Measurements from ENCODE around the gene LUC7L.
A peak's percentile ranks its signal among the peaks of the same experiment; 100 is the strongest.
"Not testable (repeated sequence)": the region's sequence is repeated elsewhere in the genome, so short reads cannot be mapped to it uniquely, and the experiment has no call there.

Gene LUC7L

GRCh38 chr16:229731-230281 is 557 bp upstream of the LUC7L start:
- no peak for DNase-seq (ENCODE audit: low read depth)
- peak overlapping the region; percentile 67; the same call in 1 of the 2 replicates for H3K4me3 ChIP-seq (ENCODE audit: low read depth, low read length)
- TF ChIP-seq, protein P1, sequence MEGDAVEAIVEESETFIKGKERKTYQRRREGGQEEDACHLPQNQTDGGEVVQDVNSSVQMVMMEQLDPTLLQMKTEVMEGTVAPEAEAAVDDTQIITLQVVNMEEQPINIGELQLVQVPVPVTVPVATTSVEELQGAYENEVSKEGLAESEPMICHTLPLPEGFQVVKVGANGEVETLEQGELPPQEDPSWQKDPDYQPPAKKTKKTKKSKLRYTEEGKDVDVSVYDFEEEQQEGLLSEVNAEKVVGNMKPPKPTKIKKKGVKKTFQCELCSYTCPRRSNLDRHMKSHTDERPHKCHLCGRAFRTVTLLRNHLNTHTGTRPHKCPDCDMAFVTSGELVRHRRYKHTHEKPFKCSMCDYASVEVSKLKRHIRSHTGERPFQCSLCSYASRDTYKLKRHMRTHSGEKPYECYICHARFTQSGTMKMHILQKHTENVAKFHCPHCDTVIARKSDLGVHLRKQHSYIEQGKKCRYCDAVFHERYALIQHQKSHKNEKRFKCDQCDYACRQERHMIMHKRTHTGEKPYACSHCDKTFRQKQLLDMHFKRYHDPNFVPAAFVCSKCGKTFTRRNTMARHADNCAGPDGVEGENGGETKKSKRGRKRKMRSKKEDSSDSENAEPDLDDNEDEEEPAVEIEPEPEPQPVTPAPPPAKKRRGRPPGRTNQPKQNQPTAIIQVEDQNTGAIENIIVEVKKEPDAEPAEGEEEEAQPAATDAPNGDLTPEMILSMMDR (IDR thresholded peaks at IDR 0.05; ENCODE audit: low read depth, low read length, missing control alignments), result no peak

GRCh38 chr16:228151-228851 is 948 bp downstream of the LUC7L start:
- TF ChIP-seq, protein P1 (IDR thresholded peaks at IDR 0.05; ENCODE audit: low read depth, low read length, missing control alignments), result no peak
- no peak for DNase-seq (ENCODE audit: low read depth)
- H3K4me3 ChIP-seq (ENCODE audit: low read depth, low read length), result peak overlapping the region; percentile 67

GRCh38 chr16:220021-220420 is 9.2 kb downstream of the LUC7L start:
- DNase-seq (ENCODE audit: low read depth), result no peak
- TF ChIP-seq, protein P1 (IDR thresholded peaks at IDR 0.05; ENCODE audit: low read depth, low read length, missing control alignments), result no peak
- no peak overlapping the region for H3K4me3 ChIP-seq (ENCODE audit: low read depth, low read length)

- DNase-seq (ENCODE audit: low read depth), result no peak
- TF ChIP-seq, protein P1 (IDR thresholded peaks at IDR 0.05; ENCODE audit: low read depth, low read length, missing control alignments), result no peak
- no peak overlapping the region for H3K4me3 ChIP-seq (ENCODE audit: low read depth, low read length)
Observed at GRCh38 chr16:212999-213398, 16.2 kb downstream of the LUC7L start.

GRCh38 chr16:211631-212180 is 17.5 kb downstream of the LUC7L start:
- not testable (repeated sequence) for H3K4me3 ChIP-seq (ENCODE audit: low read depth, low read length); DNase-seq (ENCODE audit: low read depth)

- H3K4me3 ChIP-seq (ENCODE audit: low read depth, low read length); DNase-seq (ENCODE audit: low read depth): not testable (repeated sequence)
Observed at GRCh38 chr16:209359-209758, 19.9 kb downstream of the LUC7L start.

GRCh38 chr16:204046-204445 is 25.2 kb downstream of the LUC7L start:
- not testable (repeated sequence) for H3K4me3 ChIP-seq (ENCODE audit: low read depth, low read length); DNase-seq (ENCODE audit: low read depth)

GRCh38 chr16:203246-203645 is 26.0 kb downstream of the LUC7L start:
- TF ChIP-seq, protein P1 (IDR thresholded peaks at IDR 0.05; ENCODE audit: low read depth, low read length, missing control alignments), result no peak
- H3K4me3 ChIP-seq (ENCODE audit: low read depth, low read length), result no peak overlapping the region
- no peak for DNase-seq (ENCODE audit: low read depth)
